ENCODE measurements around the gene KCNQ5.

The KCNQ5 gene

GRCh38 chr6:72616406-72617015, 5.4 kb upstream of the KCNQ5 start:
- peak; percentile 63 for TF ChIP-seq CTCF (IDR thresholded peaks at IDR 0.05; ENCODE audit: insufficient read depth, missing control alignments)
- no peak for DNase-seq (ENCODE audit: insufficient read length, low spot score)

GRCh38 chr6:72617721-72618120, 4.1 kb upstream of the KCNQ5 start:
- no peak for DNase-seq (ENCODE audit: insufficient read length, low spot score)
- TF ChIP-seq CTCF (IDR thresholded peaks at IDR 0.05; ENCODE audit: insufficient read depth, missing control alignments) = no peak
- peak; percentile 38 for FAIRE-seq

More at GRCh38 chr6:72616406-72617015, 5.4 kb upstream of the KCNQ5 start:
- FAIRE-seq = peak; percentile 21

- no peak for TF ChIP-seq CTCF (IDR thresholded peaks at IDR 0.05; ENCODE audit: insufficient read depth, missing control alignments)
- no peak for DNase-seq (ENCODE audit: insufficient read length, low spot score)
- no peak for FAIRE-seq
These were observed 1.8 kb upstream of the KCNQ5 start for GRCh38 chr6:72619883-72620696.

- DNase-seq (ENCODE audit: insufficient read length, low spot score) (no peak), FAIRE-seq (no peak)
- TF ChIP-seq CTCF (IDR thresholded peaks at IDR 0.05; ENCODE audit: insufficient read depth, missing control alignments) = no peak
These were observed 983 bp upstream of the KCNQ5 start for GRCh38 chr6:72620871-72621290.

- DNase-seq (ENCODE audit: insufficient read length, low spot score) = peak; percentile 40
- no peak for TF ChIP-seq CTCF (IDR thresholded peaks at IDR 0.05; ENCODE audit: insufficient read depth, missing control alignments)
- FAIRE-seq = no peak
These were observed 453 bp downstream of the KCNQ5 start for GRCh38 chr6:72622094-72622940.

GRCh38 chr6:72623808-72624207, 1.9 kb downstream of the KCNQ5 start:
- FAIRE-seq = no peak
- no peak for TF ChIP-seq CTCF (IDR thresholded peaks at IDR 0.05; ENCODE audit: insufficient read depth, missing control alignments)
- no peak for DNase-seq (ENCODE audit: insufficient read length, low spot score)

Measured in D721Med (cell line).